HEK293 (cell line): ENCODE data around the gene HARS2.

Experiments used
- CTCF ChIA-PET: fragments of 350-600 bp; formaldehyde crosslinking; extraction: SDS; loops from one replicate; lab custom pipeline; 2021; ENCODE audit warnings: antibody characterized with exemption; lab: Yijun Ruan, JAX
- POLR2A ChIA-PET: fragments of 300-600 bp; formaldehyde crosslinking; extraction: SDS; loops from one replicate; lab custom pipeline; 2020; ENCODE audit warnings: antibody characterized with exemption, inconsistent platforms; lab: Yijun Ruan, JAX
- H3K27ac ChIP-seq: fragments of 200-500 bp; sonication (Bioruptor generic); 2 replicates; pipeline ENCODE4 v1.5.1; 2014; ENCODE audit warnings: low read depth, low read length, control low read depth, inconsistent platforms; ENCODE audit errors: extremely low read depth
- H3K36me3 ChIP-seq, 2 experiments: fragments of 200-500 bp in 1 of 2; sonication (Bioruptor generic) in 1 of 2; 1 replicate in 1 of 2; 2 replicates in 1 of 2; pipeline ENCODE4 v1.5.1; 2014 to 2017; ENCODE audit warnings: inconsistent platforms in 2 of 2, low read length in 2 of 2; ENCODE audit not compliant: control insufficient read depth in 2 of 2, insufficient read depth in 1 of 2
- H3K4me1 ChIP-seq: fragments of 200-500 bp; sonication (Bioruptor generic); 2 replicates; pipeline ENCODE4 v1.5.1; 2014; ENCODE audit warnings: mild to moderate bottlenecking, low read length, inconsistent platforms; ENCODE audit not compliant: control insufficient read depth, insufficient read depth
- H3K4me3 ChIP-seq: 2 replicates; pipeline ENCODE4 v1.5.1; 2011; ENCODE audit warnings: low read depth, mild to moderate bottlenecking, control low read depth, low read length, moderate library complexity
- H3K9me3 ChIP-seq: fragments of 200-500 bp; sonication (Bioruptor generic); 2 replicates; pipeline ENCODE4 v1.5.1; 2014; ENCODE audit warnings: low read depth, low read length, inconsistent platforms; ENCODE audit not compliant: control insufficient read depth, insufficient read depth
- GLI2 ChIP-seq: fragments of 450-650 bp; formaldehyde crosslinking; IDR thresholded peaks from 2 replicates; pipeline ENCODE4; 2017; ENCODE audit warnings: missing biosample characterization, missing genetic modification characterization, low read depth, borderline replicate concordance
- IKZF3 ChIP-seq: fragments of 450-650 bp; IDR thresholded peaks from 2 replicates; pipeline ENCODE4 v1.5.0; 2018; ENCODE audit warnings: missing biosample characterization, mild to moderate bottlenecking, missing genetic modification characterization, moderate library complexity
- KLF1 ChIP-seq: fragments of 450-650 bp; formaldehyde crosslinking; IDR thresholded peaks from 2 replicates; pipeline ENCODE4 v1.5.1; 2016; ENCODE audit warnings: missing biosample characterization, missing genetic modification characterization
- KLF8 ChIP-seq: fragments of 450-650 bp; formaldehyde crosslinking; IDR thresholded peaks from 2 replicates; pipeline ENCODE4 v1.5.1; 2016; ENCODE audit warnings: missing biosample characterization, missing genetic modification characterization
- PRDM2 ChIP-seq: fragments of 450-650 bp; formaldehyde crosslinking; IDR thresholded peaks from 2 replicates; pipeline ENCODE4 v1.5.1; 2016; ENCODE audit warnings: missing biosample characterization, missing genetic modification characterization, borderline replicate concordance
- SALL2 ChIP-seq: fragments of 450-650 bp; formaldehyde crosslinking; IDR thresholded peaks from 2 replicates; pipeline ENCODE4 v1.5.0; 2017; ENCODE audit warnings: missing biosample characterization, mild to moderate bottlenecking, missing genetic modification characterization, borderline replicate concordance
- SP3 ChIP-seq: fragments of 450-650 bp; formaldehyde crosslinking; IDR thresholded peaks from 2 replicates; pipeline ENCODE4 v1.5.1; 2016; ENCODE audit warnings: missing biosample characterization, missing genetic modification characterization
- TCF7L2 ChIP-seq: IDR thresholded peaks from 2 replicates; pipeline ENCODE4 v1.6.1; 2011; ENCODE audit warnings: low read depth, mild to moderate bottlenecking, inconsistent platforms, low read length, moderate library complexity, borderline replicate concordance
- ZNF112 ChIP-seq: fragments of 450-650 bp; formaldehyde crosslinking; IDR thresholded peaks from 2 replicates; pipeline ENCODE4 v1.5.0; 2017; ENCODE audit warnings: missing biosample characterization, missing genetic modification characterization
- ZNF133 ChIP-seq: fragments of 450-650 bp; formaldehyde crosslinking; IDR thresholded peaks from 2 replicates; pipeline ENCODE4 v1.5.1; 2016; ENCODE audit warnings: missing biosample characterization, missing genetic modification characterization
- ZNF202 ChIP-seq: fragments of 450-650 bp; formaldehyde crosslinking; IDR thresholded peaks from 2 replicates; pipeline ENCODE4 v1.5.1; 2016; ENCODE audit warnings: missing biosample characterization, missing genetic modification characterization, borderline replicate concordance
- ZNF274 ChIP-seq, 2 experiments: fragments of 200-500 bp in 1 of 2; fragments of 450-650 bp in 1 of 2; sonication (Bioruptor generic) in 1 of 2; formaldehyde crosslinking in 1 of 2; IDR thresholded peaks; 2 replicates each; pipeline versions ENCODE4 v1.5.1 to v1.6.1; 2014 to 2016; ENCODE audit warnings: borderline replicate concordance in 1 of 2, inconsistent platforms in 1 of 2, low read length in 1 of 2, missing biosample characterization in 1 of 2, missing genetic modification characterization in 1 of 2
- ZNF292 ChIP-seq: fragments of 450-650 bp; formaldehyde crosslinking; IDR thresholded peaks from 2 replicates; pipeline ENCODE4 v1.5.1; 2016; ENCODE audit warnings: low read depth, missing biosample characterization, missing genetic modification characterization, borderline replicate concordance
- ZNF394 ChIP-seq: fragments of 450-650 bp; formaldehyde crosslinking; IDR thresholded peaks from 2 replicates; pipeline ENCODE4 v1.5.1; 2016; ENCODE audit warnings: missing biosample characterization, missing genetic modification characterization, mild to moderate bottlenecking, moderate library complexity, borderline replicate concordance
- ZNF548 ChIP-seq: fragments of 450-650 bp; formaldehyde crosslinking; IDR thresholded peaks from 2 replicates; pipeline ENCODE4 v1.5.1; 2016; ENCODE audit warnings: missing biosample characterization, missing genetic modification characterization
- ZNF585B ChIP-seq: fragments of 450-650 bp; formaldehyde crosslinking; IDR thresholded peaks from 2 replicates; pipeline ENCODE4 v1.5.1; 2016; ENCODE audit warnings: missing biosample characterization, missing genetic modification characterization
- ZNF623 ChIP-seq: fragments of 450-650 bp; formaldehyde crosslinking; IDR thresholded peaks from 2 replicates; pipeline ENCODE4 v1.5.1; 2016; ENCODE audit warnings: missing biosample characterization, missing genetic modification characterization
- ZNF629 ChIP-seq: fragments of 450-650 bp; formaldehyde crosslinking; IDR thresholded peaks from 2 replicates; pipeline ENCODE4 v1.5.1; 2017; ENCODE audit warnings: missing biosample characterization, missing genetic modification characterization
- ZNF677 ChIP-seq: fragments of 450-650 bp; IDR thresholded peaks from 2 replicates; pipeline ENCODE4 v1.5.0; 2018; ENCODE audit warnings: missing biosample characterization, mild to moderate bottlenecking, missing genetic modification characterization, moderate library complexity
- ZNF747 ChIP-seq: fragments of 450-650 bp; formaldehyde crosslinking; IDR thresholded peaks from 2 replicates; pipeline ENCODE4 v1.5.1; 2016; ENCODE audit warnings: missing biosample characterization, missing genetic modification characterization
- ZNF76 ChIP-seq: fragments of 450-650 bp; formaldehyde crosslinking; IDR thresholded peaks from 2 replicates; pipeline ENCODE4; 2016; ENCODE audit warnings: low read depth, missing biosample characterization, missing genetic modification characterization, borderline replicate concordance
- TF ChIP-seq, protein P1 (sequence below): fragments of 450-650 bp; formaldehyde crosslinking; IDR thresholded peaks from 2 replicates; pipeline ENCODE4; 2016; ENCODE audit warnings: missing biosample characterization, missing genetic modification characterization
- TF ChIP-seq, protein P2 (sequence below): fragments of 450-650 bp; formaldehyde crosslinking; IDR thresholded peaks from 2 replicates; pipeline ENCODE4 v1.5.1; 2016; ENCODE audit warnings: missing biosample characterization, missing genetic modification characterization

The HARS2 gene

GRCh38 chr5:140673187-140673976 is 17.9 kb upstream of the HARS2 start, which contains the start of gene DND1 (continued):
- TF ChIP-seq, protein P1, sequence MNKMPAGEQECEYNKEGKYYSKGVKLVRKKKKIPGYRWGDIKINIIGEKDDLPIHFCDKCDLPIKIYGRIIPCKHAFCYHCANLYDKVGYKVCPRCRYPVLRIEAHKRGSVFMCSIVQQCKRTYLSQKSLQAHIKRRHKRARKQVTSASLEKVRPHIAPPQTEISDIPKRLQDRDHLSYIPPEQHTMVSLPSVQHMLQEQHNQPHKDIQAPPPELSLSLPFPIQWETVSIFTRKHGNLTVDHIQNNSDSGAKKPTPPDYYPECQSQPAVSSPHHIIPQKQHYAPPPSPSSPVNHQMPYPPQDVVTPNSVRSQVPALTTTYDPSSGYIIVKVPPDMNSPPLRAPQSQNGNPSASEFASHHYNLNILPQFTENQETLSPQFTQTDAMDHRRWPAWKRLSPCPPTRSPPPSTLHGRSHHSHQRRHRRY (tag by site-specific recombination): no peak
- TF ChIP-seq ZNF133 (no peak), ZNF112 (tag by site-specific recombination) (no peak), ZNF747 (tag by site-specific recombination) (no peak), ZNF548 (tag by site-specific recombination) (no peak)

DNA sequence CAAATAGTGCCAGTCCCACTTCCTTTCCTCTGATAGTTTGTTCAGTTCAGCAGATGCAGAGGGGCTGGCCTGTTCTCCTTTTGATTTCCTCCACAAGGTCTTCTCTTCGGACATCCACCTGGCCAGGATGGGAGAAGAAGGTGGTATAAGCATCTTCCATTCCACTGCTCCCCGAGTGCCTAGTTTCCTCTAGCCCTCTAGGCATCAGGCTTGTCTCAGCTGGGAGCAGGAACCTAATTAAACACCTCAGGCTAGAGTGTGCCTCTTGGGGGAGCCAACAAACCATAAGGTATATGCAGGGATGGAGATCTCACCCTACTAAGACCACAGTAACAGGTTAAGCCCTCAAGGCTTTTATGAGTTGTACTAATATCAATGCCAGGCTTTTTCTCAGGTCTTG is 17.0 kb upstream of the HARS2 start:
- Histone ChIP-seq H3K4me3 (no peak overlapping the region), H3K27ac (no peak overlapping the region), H3K36me3 (peaks cover 23 to 93% of the 10 kb centered on the region in 2 experiments; a peak in 2 of 3 replicates), H3K4me1 (no peaks in the 10 kb centered on the region), H3K9me3 (no peaks in the 10 kb centered on the region)
- TF ChIP-seq ZNF677 (no peak), ZNF292 (tag by site-specific recombination) (no peak), ZNF394 (no peak), SALL2 (tag by site-specific recombination) (no peak), ZNF585B (tag by site-specific recombination) (no peak), ZNF76 (no peak), KLF8 (no peak), ZNF623 (tag by site-specific recombination) (no peak), ZNF202 (no peak), GLI2 (tag by site-specific recombination) (no peak), ZNF274 (IDR thresholded peaks at IDR 0.05; ENCODE audit: low read length) (no peak), ZNF274 (tag by site-specific recombination; IDR thresholded peaks at IDR 0.05; ENCODE audit: borderline replicate concordance) (no peak), SP3 (tag by site-specific recombination) (no peak)
- TF ChIP-seq, protein P2, sequence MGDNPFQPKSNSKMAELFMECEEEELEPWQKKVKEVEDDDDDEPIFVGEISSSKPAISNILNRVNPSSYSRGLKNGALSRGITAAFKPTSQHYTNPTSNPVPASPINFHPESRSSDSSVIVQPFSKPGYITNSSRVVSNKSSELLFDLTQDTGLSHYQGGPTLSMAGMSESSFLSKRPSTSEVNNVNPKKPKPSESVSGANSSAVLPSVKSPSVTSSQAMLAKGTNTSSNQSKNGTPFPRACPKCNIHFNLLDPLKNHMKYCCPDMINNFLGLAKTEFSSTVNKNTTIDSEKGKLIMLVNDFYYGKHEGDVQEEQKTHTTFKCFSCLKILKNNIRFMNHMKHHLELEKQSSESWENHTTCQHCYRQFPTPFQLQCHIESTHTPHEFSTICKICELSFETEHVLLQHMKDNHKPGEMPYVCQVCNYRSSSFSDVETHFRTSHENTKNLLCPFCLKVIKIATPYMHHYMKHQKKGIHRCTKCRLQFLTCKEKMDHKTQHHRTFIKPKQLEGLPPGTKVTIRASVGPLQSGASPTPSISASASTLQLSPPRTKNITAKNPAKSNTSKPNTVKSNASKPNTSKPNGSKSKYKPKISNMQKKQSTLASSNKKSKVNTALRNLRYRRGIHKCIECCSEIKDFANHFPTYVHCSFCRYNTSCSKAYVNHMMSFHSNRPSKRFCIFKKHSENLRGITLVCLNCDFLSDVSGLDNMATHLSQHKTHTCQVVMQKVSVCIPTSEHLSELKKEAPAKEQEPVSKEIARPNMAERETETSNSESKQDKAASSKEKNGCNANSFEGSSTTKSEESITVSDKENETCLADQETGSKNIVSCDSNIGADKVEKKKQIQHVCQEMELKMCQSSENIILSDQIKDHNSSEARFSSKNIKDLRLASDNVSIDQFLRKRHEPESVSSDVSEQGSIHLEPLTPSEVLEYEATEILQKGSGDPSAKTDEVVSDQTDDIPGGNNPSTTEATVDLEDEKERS (tag by site-specific recombination): no peak
- CTCF ChIA-PET: interaction anchor here (1.0 kb wide), 1 partner anchor 48 kb away, joined by 3 read pairs; no protein-coding TSS in a partner anchor
- POLR2A ChIA-PET: interaction anchor here (1.2 to 1.4 kb wide), 2 partner anchors 17 to 27 kb away, joined by 10 to 11 read pairs; partner anchors contain the start of genes HARS1, HARS2, IK and NDUFA2

- Histone ChIP-seq H3K36me3 (peaks cover 20 to 93% of the 10 kb centered on the region in 2 experiments; a peak in 2 of 3 replicates), H3K27ac (no peak overlapping the region), H3K4me1 (no peaks in the 10 kb centered on the region), H3K9me3 (no peaks in the 10 kb centered on the region), H3K4me3 (no peak overlapping the region)
- ChIA-PET POLR2A (interaction anchor here (0.9 to 1.4 kb wide), 4 partner anchors 17 to 36 kb away, joined by 3 to 11 read pairs (median 8); partner anchors contain the start of genes HARS1, HARS2, IK and NDUFA2), CTCF (interaction anchor here (0.6 kb wide), 1 partner anchor 44 kb away, joined by 4 read pairs; no protein-coding TSS in a partner anchor)
- TF ChIP-seq IKZF3 (tag by site-specific recombination) (no peak), KLF1 (no peak), PRDM2 (tag by site-specific recombination) (no peak), TCF7L2 (no peak), ZNF629 (no peak)
These were observed 16.6 kb upstream of the HARS2 start for GRCh38 chr5:140674629-140675028.
